ENCODE results near the gene GABARAPL2. TPM values are rescaled to one million over a fixed set of nuclear protein-coding genes. Genes with fewer than 3 reads are reported as not detected.
"Not testable (repeated sequence)": the region's sequence is repeated elsewhere in the genome, so short reads cannot be mapped to it uniquely, and the experiment has no call there.

GABARAPL2 gene
- total RNA-seq, 1 donor from 2014 or later = 90.3 TPM

DNA sequence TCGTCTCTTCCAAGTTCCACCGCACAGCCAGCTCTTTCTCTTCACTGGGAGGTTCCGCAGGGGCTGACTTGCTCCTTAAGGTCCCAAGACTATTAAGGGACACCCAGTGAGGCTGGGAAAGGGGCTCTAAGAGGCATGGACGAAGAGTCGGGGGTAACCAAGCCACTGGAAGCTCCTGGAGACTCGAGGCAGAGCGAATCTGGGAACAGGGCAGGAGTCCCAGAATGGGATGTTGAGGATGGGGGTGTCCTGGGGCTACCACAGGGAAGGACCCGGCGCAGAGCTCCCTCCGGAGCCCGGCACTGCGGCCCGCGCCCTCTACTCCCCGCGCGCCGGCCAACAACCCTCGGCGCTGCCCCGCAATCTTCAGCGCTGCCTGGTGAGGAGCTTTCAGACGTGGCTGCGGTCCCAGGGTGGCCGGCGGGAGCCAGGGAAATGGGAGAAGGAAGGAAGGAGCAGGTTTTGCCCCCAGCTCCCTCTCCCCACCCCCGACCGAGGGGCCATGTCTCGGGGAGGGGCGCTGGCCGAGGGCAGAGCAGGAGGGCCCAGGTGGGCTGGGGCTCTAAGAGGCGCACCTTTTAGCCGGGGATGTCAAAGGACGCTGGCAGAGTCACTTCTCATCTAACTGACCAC is 30.9 kb upstream of the GABARAPL2 start:
- no peaks in the 10 kb centered on the region for H3K36me3 Mint-ChIP-seq (ENCODE audit: unreplicated experiment)
- no peaks in the 10 kb centered on the region for H3K9me3 Mint-ChIP-seq (ENCODE audit: unreplicated experiment)
- H3K4me1 Mint-ChIP-seq (ENCODE audit: unreplicated experiment) = no peaks in the 10 kb centered on the region
- H3K27ac Mint-ChIP-seq (ENCODE audit: unreplicated experiment) = no peak overlapping the region
- no peak overlapping the region for H3K4me3 Mint-ChIP-seq (ENCODE audit: unreplicated experiment)
- H3K27me3 Mint-ChIP-seq (ENCODE audit: unreplicated experiment) = peaks cover 4% of the 10 kb centered on the region
- TF ChIP-seq CTCF (IDR thresholded peaks at IDR 0.05) = no peak
- DNase-seq (ENCODE audit: extremely low spot score, unreplicated experiment) = no peak

GRCh38 chr16:75535901-75536300 is 30.3 kb upstream of the GABARAPL2 start, which contains the start of gene CHST5:
TSS of gene CHST5 (minus strand) at chr16:75536108. CDS start at chr16:75530384, 5,724 bp downstream.
- H3K4me3 Mint-ChIP-seq (ENCODE audit: unreplicated experiment) = no peak within 1 kb of the TSS
- H3K27ac Mint-ChIP-seq (ENCODE audit: unreplicated experiment) = no peak within 1 kb of the TSS
- peaks cover 4% of the 10 kb centered on the region for H3K27me3 Mint-ChIP-seq (ENCODE audit: unreplicated experiment)
- no peaks in the 10 kb centered on the region for H3K9me3 Mint-ChIP-seq (ENCODE audit: unreplicated experiment)
- H3K4me1 Mint-ChIP-seq (ENCODE audit: unreplicated experiment) = no peaks in the 10 kb centered on the region
- H3K36me3 Mint-ChIP-seq (ENCODE audit: unreplicated experiment) = no peaks in the 10 kb centered on the region
- no peak for DNase-seq (ENCODE audit: extremely low spot score, unreplicated experiment)
- TF ChIP-seq CTCF (IDR thresholded peaks at IDR 0.05) = no peak

DNA sequence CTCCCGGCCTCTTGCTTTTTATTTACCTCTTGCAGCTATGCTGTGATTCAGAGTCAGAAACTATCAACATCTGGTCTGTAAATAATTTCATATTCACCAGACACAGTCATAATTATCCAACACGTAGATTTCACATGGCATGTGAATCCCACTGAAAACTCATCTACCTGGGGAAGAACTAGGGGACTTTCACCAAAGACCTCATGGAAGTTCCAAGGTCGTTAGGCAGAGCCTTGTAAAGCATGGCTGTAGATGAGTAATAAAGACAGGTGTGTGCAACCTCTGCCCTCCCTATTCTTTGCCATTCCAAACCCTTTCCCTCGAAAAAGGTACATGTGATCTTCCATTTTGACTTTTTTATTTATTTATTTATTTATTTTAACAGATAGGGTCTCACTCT is 28.4 kb upstream of the GABARAPL2 start:
- no peak for TF ChIP-seq CTCF (IDR thresholded peaks at IDR 0.05)
- H3K4me3 Mint-ChIP-seq (ENCODE audit: unreplicated experiment) = no peak overlapping the region
- H3K9me3 Mint-ChIP-seq (ENCODE audit: unreplicated experiment) = no peaks in the 10 kb centered on the region
- no peaks in the 10 kb centered on the region for H3K27me3 Mint-ChIP-seq (ENCODE audit: unreplicated experiment)
- no peaks in the 10 kb centered on the region for H3K4me1 Mint-ChIP-seq (ENCODE audit: unreplicated experiment)
- H3K27ac Mint-ChIP-seq (ENCODE audit: unreplicated experiment) = no peak overlapping the region
- no peaks in the 10 kb centered on the region for H3K36me3 Mint-ChIP-seq (ENCODE audit: unreplicated experiment)
- no peak for DNase-seq (ENCODE audit: extremely low spot score, unreplicated experiment)

- DNase-seq (ENCODE audit: extremely low spot score, unreplicated experiment); H3K36me3 Mint-ChIP-seq (ENCODE audit: unreplicated experiment); H3K9me3 Mint-ChIP-seq (ENCODE audit: unreplicated experiment); H3K4me1 Mint-ChIP-seq (ENCODE audit: unreplicated experiment); H3K4me3 Mint-ChIP-seq (ENCODE audit: unreplicated experiment); H3K27ac Mint-ChIP-seq (ENCODE audit: unreplicated experiment); H3K27me3 Mint-ChIP-seq (ENCODE audit: unreplicated experiment): not testable (repeated sequence)
Observed at GRCh38 chr16:75538882-75539565, 27.2 kb upstream of the GABARAPL2 start.

GRCh38 chr16:75541236-75541635 is 24.9 kb upstream of the GABARAPL2 start:
- H3K36me3 Mint-ChIP-seq (ENCODE audit: unreplicated experiment) = peaks cover 7% of the 10 kb centered on the region
- H3K4me1 Mint-ChIP-seq (ENCODE audit: unreplicated experiment) = no peaks in the 10 kb centered on the region

GRCh38 chr16:75542462-75542861 is 23.7 kb upstream of the GABARAPL2 start:
- H3K27me3 Mint-ChIP-seq (ENCODE audit: unreplicated experiment); H3K27ac Mint-ChIP-seq (ENCODE audit: unreplicated experiment); H3K36me3 Mint-ChIP-seq (ENCODE audit: unreplicated experiment); H3K4me1 Mint-ChIP-seq (ENCODE audit: unreplicated experiment); H3K9me3 Mint-ChIP-seq (ENCODE audit: unreplicated experiment); DNase-seq (ENCODE audit: extremely low spot score, unreplicated experiment); H3K4me3 Mint-ChIP-seq (ENCODE audit: unreplicated experiment): not testable (repeated sequence)

More at GRCh38 chr16:75541236-75541635, 24.9 kb upstream of the GABARAPL2 start:
- H3K27ac Mint-ChIP-seq (ENCODE audit: unreplicated experiment) = no peak overlapping the region
- TF ChIP-seq CTCF (IDR thresholded peaks at IDR 0.05) = no peak
- no peak overlapping the region for H3K4me3 Mint-ChIP-seq (ENCODE audit: unreplicated experiment)
- no peak for DNase-seq (ENCODE audit: extremely low spot score, unreplicated experiment)
- H3K9me3 Mint-ChIP-seq (ENCODE audit: unreplicated experiment) = no peaks in the 10 kb centered on the region
- H3K27me3 Mint-ChIP-seq (ENCODE audit: unreplicated experiment) = no peaks in the 10 kb centered on the region

DNA sequence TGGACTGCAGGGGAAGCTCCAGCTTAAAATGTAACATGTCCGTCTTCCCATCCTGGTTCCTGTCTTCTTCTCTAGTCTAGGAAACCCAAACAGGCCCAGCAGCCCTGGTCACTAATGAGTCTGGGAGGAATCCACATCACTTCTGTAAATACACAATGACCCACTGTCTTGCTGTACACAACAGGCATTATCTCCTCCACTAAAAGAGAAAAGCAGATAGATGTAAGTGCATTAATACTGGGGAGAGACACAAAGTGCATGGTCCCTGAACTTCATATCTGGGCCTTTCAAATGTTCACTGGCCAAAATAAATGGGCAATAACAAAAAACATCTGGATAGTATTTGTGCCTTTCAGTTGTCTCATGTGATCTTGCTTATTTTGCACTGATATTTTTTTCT is 20.3 kb upstream of the GABARAPL2 start:
- H3K36me3 Mint-ChIP-seq (ENCODE audit: unreplicated experiment); H3K9me3 Mint-ChIP-seq (ENCODE audit: unreplicated experiment); H3K4me3 Mint-ChIP-seq (ENCODE audit: unreplicated experiment); H3K27ac Mint-ChIP-seq (ENCODE audit: unreplicated experiment); H3K27me3 Mint-ChIP-seq (ENCODE audit: unreplicated experiment); DNase-seq (ENCODE audit: extremely low spot score, unreplicated experiment); H3K4me1 Mint-ChIP-seq (ENCODE audit: unreplicated experiment): not testable (repeated sequence)
